ENCODE measurements around the gene LHX4. TPM values are rescaled to one million over a fixed set of nuclear protein-coding genes. Genes with fewer than 3 reads are reported as not detected.
A peak's percentile ranks its signal among the peaks of the same experiment; 100 is the strongest.

LHX4 gene
- total and polyA plus RNA-seq, 2 of the 13 experiments (the other 11 are each of a cell fraction or from before 2014, with no cell fraction given) = 0.03 to 0.07 TPM

DNA sequence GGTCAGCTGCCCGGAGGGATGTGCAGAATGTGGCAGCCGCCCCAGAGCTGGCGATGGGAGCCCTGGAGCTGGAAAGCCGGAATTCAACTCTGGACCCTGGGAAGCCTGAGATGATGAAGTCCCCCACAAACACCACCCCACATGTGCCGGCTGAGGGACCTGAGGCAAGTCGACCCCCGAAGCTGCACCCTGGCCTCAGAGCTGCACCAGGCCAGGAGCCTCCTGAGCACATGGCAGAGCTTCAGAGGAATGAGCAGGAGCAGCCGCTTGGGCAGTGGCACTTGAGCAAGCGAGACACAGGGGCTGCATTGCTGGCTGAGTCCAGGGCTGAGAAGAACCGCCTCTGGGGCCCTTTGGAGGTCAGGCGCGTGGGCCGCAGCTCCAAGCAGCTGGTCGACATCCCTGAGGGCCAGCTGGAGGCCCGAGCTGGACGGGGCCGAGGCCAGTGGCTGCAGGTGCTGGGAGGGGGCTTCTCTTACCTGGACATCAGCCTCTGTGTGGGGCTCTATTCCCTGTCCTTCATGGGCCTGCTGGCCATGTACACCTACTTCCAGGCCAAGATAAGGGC lies 33.5 kb upstream of the LHX4 start:
- Histone ChIP-seq H3K27ac (ENCODE audit: extremely low read length, insufficient read depth, low read length) (no peak overlapping the region), H3K79me2 (ENCODE audit: insufficient read depth, low read length) (no peaks in the 10 kb centered on the region), H3K9me3 (ENCODE audit: low read length) (no peaks in the 10 kb centered on the region), H3K4me3 (replicated peaks in 1 of 3; ENCODE audit: insufficient read depth in 1 of 3, low read depth in 2 of 3, low read length in 3 of 3) (no peak overlapping the region), H3K36me3 (replicated peaks in 1 of 2; ENCODE audit: control insufficient read depth in 1 of 2, insufficient read depth in 2 of 2, low read length in 2 of 2) (no peaks in the 10 kb centered on the region), H3K27me3 (ENCODE audit: control insufficient read depth in 1 of 2, insufficient read depth in 2 of 2, low read length in 2 of 2) (no peaks in the 10 kb centered on the region; a peak in 1 of 5 replicates), H4K20me1 (ENCODE audit: insufficient read depth, low read length) (no peaks in the 10 kb centered on the region), H3K9ac (ENCODE audit: insufficient read depth, low read depth, low read length) (no peak overlapping the region), H3K4me2 (ENCODE audit: low read depth, low read length) (no peak overlapping the region), H3K4me1 (ENCODE audit: insufficient read depth, low read length) (peaks cover 9% of the 10 kb centered on the region; the same call in 1 of the 2 replicates), H2AFZ (ENCODE audit: low read length) (no peak overlapping the region)
- BruUV-seq (replicated peaks) = no TSS peak
- ATAC-seq (no peak), FAIRE-seq (no peak), DNase-seq (ENCODE audit: low spot score) (no peak)
- TF ChIP-seq, protein P1, sequence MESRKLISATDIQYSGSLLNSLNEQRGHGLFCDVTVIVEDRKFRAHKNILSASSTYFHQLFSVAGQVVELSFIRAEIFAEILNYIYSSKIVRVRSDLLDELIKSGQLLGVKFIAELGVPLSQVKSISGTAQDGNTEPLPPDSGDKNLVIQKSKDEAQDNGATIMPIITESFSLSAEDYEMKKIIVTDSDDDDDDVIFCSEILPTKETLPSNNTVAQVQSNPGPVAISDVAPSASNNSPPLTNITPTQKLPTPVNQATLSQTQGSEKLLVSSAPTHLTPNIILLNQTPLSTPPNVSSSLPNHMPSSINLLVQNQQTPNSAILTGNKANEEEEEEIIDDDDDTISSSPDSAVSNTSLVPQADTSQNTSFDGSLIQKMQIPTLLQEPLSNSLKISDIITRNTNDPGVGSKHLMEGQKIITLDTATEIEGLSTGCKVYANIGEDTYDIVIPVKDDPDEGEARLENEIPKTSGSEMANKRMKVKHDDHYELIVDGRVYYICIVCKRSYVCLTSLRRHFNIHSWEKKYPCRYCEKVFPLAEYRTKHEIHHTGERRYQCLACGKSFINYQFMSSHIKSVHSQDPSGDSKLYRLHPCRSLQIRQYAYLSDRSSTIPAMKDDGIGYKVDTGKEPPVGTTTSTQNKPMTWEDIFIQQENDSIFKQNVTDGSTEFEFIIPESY (CRISPR knock-in tag; IDR thresholded peaks at IDR 0.05) = peak; percentile 52; the same call in 1 of the 2 replicates
- no peak for TF ChIP-seq CENPX (CRISPR knock-in tag; IDR thresholded peaks at IDR 0.05)
- POLR2A ChIA-PET = no interaction called here
- intact Hi-C loops (cut with micrococcal nuclease; ENCODE audit: unreplicated experiment) (no loop called here), in situ Hi-C loops (cut with HindIII; ENCODE audit: extremely low pct_ligation_motif_present, low pct_unique_long_range_greater_than_20kb) (no loop called here)
- CTCF ChIA-PET (ENCODE audit: low intra/inter-chr PET ratio, low total read pairs) = no interaction called here
- 81% methylated on average over 11 of the region's 17 CpGs for WGBS (ENCODE audit: low lambda C conversion rate)

DNA sequence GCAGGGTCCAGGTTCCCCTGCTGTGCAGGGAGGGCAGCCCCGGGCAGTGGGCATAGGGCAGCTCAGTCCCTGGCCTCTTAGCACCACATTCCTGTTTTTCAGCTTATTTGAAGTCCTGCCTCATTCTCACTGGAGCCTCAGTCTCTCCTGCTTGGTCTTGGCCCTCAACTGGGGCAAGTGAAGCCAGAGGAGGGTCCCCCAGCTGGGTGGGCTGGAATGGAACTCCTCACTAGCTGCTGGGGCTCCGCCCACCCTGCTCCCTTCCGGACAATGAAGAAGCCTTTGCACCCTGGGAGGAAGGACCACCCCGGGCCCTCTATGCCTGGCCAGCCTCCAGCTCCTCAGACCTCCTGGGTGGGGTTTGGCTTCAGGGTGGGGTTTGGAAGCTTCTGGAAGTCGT lies 32.8 kb upstream of the LHX4 start:
- no TSS peak for BruUV-seq (replicated peaks)
- DNase-seq (ENCODE audit: low spot score) = no peak
- peaks cover 0 to 3% of the 10 kb centered on the region in 2 experiments; a peak in 2 of 5 replicates for H3K27me3 ChIP-seq (ENCODE audit: control insufficient read depth in 1 of 2, insufficient read depth in 2 of 2, low read length in 2 of 2)
- in situ Hi-C loops (cut with HindIII; ENCODE audit: extremely low pct_ligation_motif_present, low pct_unique_long_range_greater_than_20kb) = no loop called here
- H4K20me1 ChIP-seq (ENCODE audit: insufficient read depth, low read length) = no peaks in the 10 kb centered on the region
- H3K9ac ChIP-seq (ENCODE audit: insufficient read depth, low read depth, low read length) = no peak overlapping the region
- no peak for FAIRE-seq
- no peak overlapping the region for H3K4me3 ChIP-seq (replicated peaks in 1 of 3; ENCODE audit: insufficient read depth in 1 of 3, low read depth in 2 of 3, low read length in 3 of 3)
- POLR2A ChIA-PET = no interaction called here
- H3K4me1 ChIP-seq (ENCODE audit: insufficient read depth, low read length) = peaks cover 9% of the 10 kb centered on the region; the same call in 1 of the 2 replicates
- H3K27ac ChIP-seq (ENCODE audit: extremely low read length, insufficient read depth, low read length) = no peak overlapping the region
- no peak overlapping the region for H2AFZ ChIP-seq (ENCODE audit: low read length)
- H3K9me3 ChIP-seq (ENCODE audit: low read length) = no peaks in the 10 kb centered on the region
- ATAC-seq = no peak
- CTCF ChIA-PET (ENCODE audit: low intra/inter-chr PET ratio, low total read pairs) = no interaction called here
- no peaks in the 10 kb centered on the region for H3K79me2 ChIP-seq (ENCODE audit: insufficient read depth, low read length)
- no peaks in the 10 kb centered on the region for H3K36me3 ChIP-seq (replicated peaks in 1 of 2; ENCODE audit: control insufficient read depth in 1 of 2, insufficient read depth in 2 of 2, low read length in 2 of 2)
- H3K4me2 ChIP-seq (ENCODE audit: low read depth, low read length) = no peak overlapping the region
- intact Hi-C loops (cut with micrococcal nuclease; ENCODE audit: unreplicated experiment) = no loop called here
- WGBS (ENCODE audit: low lambda C conversion rate) = 60% methylated on average over 3 of the region's 5 CpGs
- TF ChIP-seq REXO4 (CRISPR knock-in tag; IDR thresholded peaks at IDR 0.05; ENCODE audit: borderline replicate concordance) (no peak), HDAC2 (CRISPR knock-in tag; IDR thresholded peaks at IDR 0.05) (no peak), STAT5B (CRISPR knock-in tag; IDR thresholded peaks at IDR 0.05) (no peak), RELA (CRISPR knock-in tag; IDR thresholded peaks at IDR 0.05) (no peak), ZNF33A (CRISPR knock-in tag; IDR thresholded peaks at IDR 0.05; ENCODE audit: borderline replicate concordance) (no peak), PITX1 (CRISPR knock-in tag; IDR thresholded peaks at IDR 0.05) (no peak), TMF1 (CRISPR knock-in tag; IDR thresholded peaks at IDR 0.05; ENCODE audit: low read depth) (no peak)
- TF ChIP-seq, protein P2, sequence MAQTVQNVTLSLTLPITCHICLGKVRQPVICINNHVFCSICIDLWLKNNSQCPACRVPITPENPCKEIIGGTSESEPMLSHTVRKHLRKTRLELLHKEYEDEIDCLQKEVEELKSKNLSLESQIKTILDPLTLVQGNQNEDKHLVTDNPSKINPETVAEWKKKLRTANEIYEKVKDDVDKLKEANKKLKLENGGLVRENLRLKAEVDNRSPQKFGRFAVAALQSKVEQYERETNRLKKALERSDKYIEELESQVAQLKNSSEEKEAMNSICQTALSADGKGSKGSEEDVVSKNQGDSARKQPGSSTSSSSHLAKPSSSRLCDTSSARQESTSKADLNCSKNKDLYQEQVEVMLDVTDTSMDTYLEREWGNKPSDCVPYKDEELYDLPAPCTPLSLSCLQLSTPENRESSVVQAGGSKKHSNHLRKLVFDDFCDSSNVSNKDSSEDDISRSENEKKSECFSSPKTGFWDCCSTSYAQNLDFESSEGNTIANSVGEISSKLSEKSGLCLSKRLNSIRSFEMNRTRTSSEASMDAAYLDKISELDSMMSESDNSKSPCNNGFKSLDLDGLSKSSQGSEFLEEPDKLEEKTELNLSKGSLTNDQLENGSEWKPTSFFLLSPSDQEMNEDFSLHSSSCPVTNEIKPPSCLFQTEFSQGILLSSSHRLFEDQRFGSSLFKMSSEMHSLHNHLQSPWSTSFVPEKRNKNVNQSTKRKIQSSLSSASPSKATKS (CRISPR knock-in tag; IDR thresholded peaks at IDR 0.05) = no peak
- TF ChIP-seq, protein P3, sequence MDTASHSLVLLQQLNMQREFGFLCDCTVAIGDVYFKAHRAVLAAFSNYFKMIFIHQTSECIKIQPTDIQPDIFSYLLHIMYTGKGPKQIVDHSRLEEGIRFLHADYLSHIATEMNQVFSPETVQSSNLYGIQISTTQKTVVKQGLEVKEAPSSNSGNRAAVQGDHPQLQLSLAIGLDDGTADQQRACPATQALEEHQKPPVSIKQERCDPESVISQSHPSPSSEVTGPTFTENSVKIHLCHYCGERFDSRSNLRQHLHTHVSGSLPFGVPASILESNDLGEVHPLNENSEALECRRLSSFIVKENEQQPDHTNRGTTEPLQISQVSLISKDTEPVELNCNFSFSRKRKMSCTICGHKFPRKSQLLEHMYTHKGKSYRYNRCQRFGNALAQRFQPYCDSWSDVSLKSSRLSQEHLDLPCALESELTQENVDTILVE (CRISPR knock-in tag; IDR thresholded peaks at IDR 0.05) = no peak
- TF ChIP-seq, protein P4, sequence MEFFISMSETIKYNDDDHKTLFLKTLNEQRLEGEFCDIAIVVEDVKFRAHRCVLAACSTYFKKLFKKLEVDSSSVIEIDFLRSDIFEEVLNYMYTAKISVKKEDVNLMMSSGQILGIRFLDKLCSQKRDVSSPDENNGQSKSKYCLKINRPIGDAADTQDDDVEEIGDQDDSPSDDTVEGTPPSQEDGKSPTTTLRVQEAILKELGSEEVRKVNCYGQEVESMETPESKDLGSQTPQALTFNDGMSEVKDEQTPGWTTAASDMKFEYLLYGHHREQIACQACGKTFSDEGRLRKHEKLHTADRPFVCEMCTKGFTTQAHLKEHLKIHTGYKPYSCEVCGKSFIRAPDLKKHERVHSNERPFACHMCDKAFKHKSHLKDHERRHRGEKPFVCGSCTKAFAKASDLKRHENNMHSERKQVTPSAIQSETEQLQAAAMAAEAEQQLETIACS (CRISPR knock-in tag; IDR thresholded peaks at IDR 0.05) = no peak
